Endodermal cell (in vitro differentiated cells): Measurements from ENCODE around the gene BCCIP. TPM values are rescaled to one million over a fixed set of nuclear protein-coding genes. Genes with fewer than 3 reads are reported as not detected.

Experiments used
- DNase-seq: peaks from one replicate; pipeline ENCODE4 v3.0.0-alpha.2; 2017
- H3K27ac ChIP-seq: 2 replicates; pipeline ENCODE4 v1.5.1; 2013; ENCODE audit warnings: mild to moderate bottlenecking, low read depth, low read length, moderate library complexity
- H3K27me3 ChIP-seq: 2 replicates; pipeline ENCODE4 v1.6.1; 2013; ENCODE audit warnings: mild to moderate bottlenecking, low read length, moderate library complexity; ENCODE audit not compliant: insufficient read depth, control insufficient read depth, poor library complexity, severe bottlenecking
- H3K36me3 ChIP-seq: 2 replicates; pipeline ENCODE4 v1.7.0; 2013; ENCODE audit warnings: mild to moderate bottlenecking, low read length, moderate library complexity; ENCODE audit not compliant: control insufficient read depth, insufficient read depth
- H3K4me1 ChIP-seq: one replicate; pipeline ENCODE4 v1.7.0; 2013; ENCODE audit warnings: low read length; ENCODE audit not compliant: control insufficient read depth, insufficient read depth
- H3K4me3 ChIP-seq: 2 replicates; pipeline ENCODE4 v1.5.1; 2013; ENCODE audit warnings: mild to moderate bottlenecking, low read length, moderate library complexity
- H3K9ac ChIP-seq: 2 replicates; pipeline ENCODE4 v1.6.1; 2013; ENCODE audit warnings: mild to moderate bottlenecking, low read length, moderate library complexity; ENCODE audit not compliant: poor library complexity, severe bottlenecking; ENCODE audit errors: extremely low read depth
- H3K9me3 ChIP-seq: 2 replicates; pipeline ENCODE4 v1.6.1; 2013; ENCODE audit warnings: mild to moderate bottlenecking, low read length, moderate library complexity; ENCODE audit not compliant: control insufficient read depth
- H3K27ac Mint-ChIP-seq: 2 replicates; pipeline ENCODE4 v1.8.0; 2020; ENCODE audit warnings: mixed read lengths
- H3K27me3 Mint-ChIP-seq: 2 replicates; pipeline ENCODE4 v1.8.0; 2021; ENCODE audit warnings: mild to moderate bottlenecking, mixed read lengths; ENCODE audit not compliant: insufficient read depth
- H3K36me3 Mint-ChIP-seq: 2 replicates; pipeline ENCODE4 v1.8.0; 2020; ENCODE audit warnings: low read depth, mixed read lengths
- H3K4me1 Mint-ChIP-seq: 2 replicates; pipeline ENCODE4 v1.8.0; 2020; ENCODE audit warnings: mixed read lengths
- H3K4me3 Mint-ChIP-seq: 2 replicates; pipeline ENCODE4 v1.8.0; 2020; ENCODE audit warnings: mild to moderate bottlenecking, moderate library complexity, mixed read lengths
- H3K9me3 Mint-ChIP-seq: 2 replicates; pipeline ENCODE4 v1.8.0; 2020; ENCODE audit warnings: mild to moderate bottlenecking, mixed read lengths
- WGBS, 2 experiments: methylation state at CpG; one replicate each; pipeline versions ENCODE4 v1.1.5 to v1.1.7; 2013; ENCODE audit warnings: missing lambda C conversion rate in 2 of 2, mixed read lengths in 1 of 2; ENCODE audit not compliant: insufficient coverage in 1 of 2, insufficient read length in 1 of 2; 5-methylcytosine and 5-hydroxymethylcytosine counted together
- microRNA-seq: library from miRNA; unstranded; fragments of <30 nt; microRNA quantifications from one replicate; pipeline ENCODE4 v1.2.0, GENCODE V29; 2020; ENCODE audit warnings: borderline microRNAs expressed
- total RNA-seq, 2 donors: library from RNA; stranded (reverse); fragmentation: NEBNext Ultra II Directional in 1 of 2; extraction: Animal tissue kit (Norgen Biotek cat#: 25700) in 1 of 2; gene quantifications; 2 replicates in 1 of 2; 3 replicates in 1 of 2; pipeline ENCODE4 v1.2.1, GENCODE V29; 2021
- TF ChIP-seq, protein P1 (sequence below): fragments of 200-600 bp; sonication (generic); conservative IDR thresholded peaks from 2 replicates; pipeline ENCODE4 v1.5.0; 2021; ENCODE audit warnings: antibody characterized with exemption, mild to moderate bottlenecking

Gene BCCIP
- total RNA-seq, 2 donors from 2014 or later = 84.4 to 93.8 TPM

DNA sequence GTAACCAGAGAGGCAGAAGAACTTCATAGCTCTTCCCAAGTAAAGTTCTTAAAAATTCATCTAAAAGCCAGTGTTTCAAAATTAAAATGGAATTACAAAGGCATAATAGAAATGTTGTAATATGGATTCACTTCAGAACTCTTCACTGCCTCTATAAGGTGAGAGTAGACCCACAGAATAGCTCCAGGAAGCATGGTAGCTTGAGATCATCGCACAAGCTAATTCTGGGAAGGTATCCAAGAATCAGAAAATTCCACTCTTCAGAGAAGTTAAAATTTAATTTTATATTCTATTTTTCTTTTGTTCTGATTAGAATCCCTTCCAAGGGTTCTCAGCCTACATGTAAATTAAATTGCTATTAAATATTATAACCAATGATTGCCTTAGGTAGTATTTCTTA, 59.2 kb downstream of the BCCIP start:
- peaks cover 28% of the 10 kb centered on the region for H3K9me3 Mint-ChIP-seq
- WGBS, 2 experiments = 100% methylated on average over 1 of the region's 1 CpG; no CpG with 5 or more reads in 1 of the 2 experiments
- no peak overlapping the region for H3K27ac Mint-ChIP-seq

GRCh38 chr10:125883211-125883610, 59.9 kb downstream of the BCCIP start:
- H3K4me1 ChIP-seq = peaks cover 4% of the 10 kb centered on the region
- DNase-seq = no peak
- WGBS, 2 experiments = 88% methylated on average over 3 of the region's 3 CpGs; no CpG with 5 or more reads in 1 of the 2 experiments
- H3K4me3 Mint-ChIP-seq = no peak overlapping the region
- TF ChIP-seq, protein P1, sequence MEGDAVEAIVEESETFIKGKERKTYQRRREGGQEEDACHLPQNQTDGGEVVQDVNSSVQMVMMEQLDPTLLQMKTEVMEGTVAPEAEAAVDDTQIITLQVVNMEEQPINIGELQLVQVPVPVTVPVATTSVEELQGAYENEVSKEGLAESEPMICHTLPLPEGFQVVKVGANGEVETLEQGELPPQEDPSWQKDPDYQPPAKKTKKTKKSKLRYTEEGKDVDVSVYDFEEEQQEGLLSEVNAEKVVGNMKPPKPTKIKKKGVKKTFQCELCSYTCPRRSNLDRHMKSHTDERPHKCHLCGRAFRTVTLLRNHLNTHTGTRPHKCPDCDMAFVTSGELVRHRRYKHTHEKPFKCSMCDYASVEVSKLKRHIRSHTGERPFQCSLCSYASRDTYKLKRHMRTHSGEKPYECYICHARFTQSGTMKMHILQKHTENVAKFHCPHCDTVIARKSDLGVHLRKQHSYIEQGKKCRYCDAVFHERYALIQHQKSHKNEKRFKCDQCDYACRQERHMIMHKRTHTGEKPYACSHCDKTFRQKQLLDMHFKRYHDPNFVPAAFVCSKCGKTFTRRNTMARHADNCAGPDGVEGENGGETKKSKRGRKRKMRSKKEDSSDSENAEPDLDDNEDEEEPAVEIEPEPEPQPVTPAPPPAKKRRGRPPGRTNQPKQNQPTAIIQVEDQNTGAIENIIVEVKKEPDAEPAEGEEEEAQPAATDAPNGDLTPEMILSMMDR = no peak
- H3K9ac ChIP-seq = no peak overlapping the region
- peaks cover 23% of the 10 kb centered on the region for H3K9me3 Mint-ChIP-seq
- peaks cover 10% of the 10 kb centered on the region for H3K36me3 ChIP-seq
- H3K27ac ChIP-seq = no peak overlapping the region
- H3K27ac Mint-ChIP-seq = no peak overlapping the region
- H3K36me3 Mint-ChIP-seq = peaks cover 35% of the 10 kb centered on the region
- peaks cover 16% of the 10 kb centered on the region for H3K27me3 Mint-ChIP-seq
- no peak overlapping the region for H3K4me3 ChIP-seq
- no peaks in the 10 kb centered on the region for H3K27me3 ChIP-seq
- H3K4me1 Mint-ChIP-seq = peaks cover 18% of the 10 kb centered on the region
- peaks cover 23% of the 10 kb centered on the region for H3K9me3 ChIP-seq

More for the DNA sequence above, 59.2 kb downstream of the BCCIP start:
- TF ChIP-seq, protein P1 = no peak
- H3K4me1 ChIP-seq = peaks cover 4% of the 10 kb centered on the region
- Mint-ChIP-seq H3K4me3 (no peak overlapping the region), H3K36me3 (peaks cover 41% of the 10 kb centered on the region), H3K27me3 (peaks cover 16% of the 10 kb centered on the region), H3K4me1 (peaks cover 18% of the 10 kb centered on the region)
- H3K27ac ChIP-seq = no peak overlapping the region
- no peak overlapping the region for H3K9ac ChIP-seq
- DNase-seq = no peak
- H3K27me3 ChIP-seq = no peaks in the 10 kb centered on the region
- H3K4me3 ChIP-seq = no peak overlapping the region
- peaks cover 16% of the 10 kb centered on the region for H3K36me3 ChIP-seq
- H3K9me3 ChIP-seq = peaks cover 30% of the 10 kb centered on the region

Small RNA genes lying within 50 kb of the gene (microRNA-seq; reads per million reads assigned to microRNA genes)
- not detected for gene MIR4484

Other genes starting within 250 kb of the BCCIP start
- gene TEX36, start 140.4 kb upstream of the BCCIP start, total RNA-seq = not detected
- gene EDRF1, start 103.8 kb upstream of the BCCIP start, total RNA-seq = 10 to 100 TPM; 44.5 to 46.8 TPM
- gene MMP21, start 47.7 kb upstream of the BCCIP start, total RNA-seq = not detected
- 10 to 100 TPM; 49.2 to 69.4 TPM for gene UROS, start 288 bp upstream of the BCCIP start, total RNA-seq
- gene DHX32, start 57.7 kb downstream of the BCCIP start, total RNA-seq = 10 to 100 TPM; 25.4 to 38.1 TPM
- gene FANK1, start 73.0 kb downstream of the BCCIP start, total RNA-seq = 10 to 100 TPM in 1 of 2 donors, 1 to 10 TPM in 1; 7.7 to 10.0 TPM